HuH-7 (cell line): ENCODE data around the gene CYP2S1.
"Not testable (repeated sequence)": the region's sequence is repeated elsewhere in the genome, so short reads cannot be mapped to it uniquely, and the experiment has no call there.

Source experiments
- DNase-seq: peaks from one replicate; pipeline ENCODE4 v3.0.0; 2011; ENCODE audit warnings: low spot score

CYP2S1 gene

DNA sequence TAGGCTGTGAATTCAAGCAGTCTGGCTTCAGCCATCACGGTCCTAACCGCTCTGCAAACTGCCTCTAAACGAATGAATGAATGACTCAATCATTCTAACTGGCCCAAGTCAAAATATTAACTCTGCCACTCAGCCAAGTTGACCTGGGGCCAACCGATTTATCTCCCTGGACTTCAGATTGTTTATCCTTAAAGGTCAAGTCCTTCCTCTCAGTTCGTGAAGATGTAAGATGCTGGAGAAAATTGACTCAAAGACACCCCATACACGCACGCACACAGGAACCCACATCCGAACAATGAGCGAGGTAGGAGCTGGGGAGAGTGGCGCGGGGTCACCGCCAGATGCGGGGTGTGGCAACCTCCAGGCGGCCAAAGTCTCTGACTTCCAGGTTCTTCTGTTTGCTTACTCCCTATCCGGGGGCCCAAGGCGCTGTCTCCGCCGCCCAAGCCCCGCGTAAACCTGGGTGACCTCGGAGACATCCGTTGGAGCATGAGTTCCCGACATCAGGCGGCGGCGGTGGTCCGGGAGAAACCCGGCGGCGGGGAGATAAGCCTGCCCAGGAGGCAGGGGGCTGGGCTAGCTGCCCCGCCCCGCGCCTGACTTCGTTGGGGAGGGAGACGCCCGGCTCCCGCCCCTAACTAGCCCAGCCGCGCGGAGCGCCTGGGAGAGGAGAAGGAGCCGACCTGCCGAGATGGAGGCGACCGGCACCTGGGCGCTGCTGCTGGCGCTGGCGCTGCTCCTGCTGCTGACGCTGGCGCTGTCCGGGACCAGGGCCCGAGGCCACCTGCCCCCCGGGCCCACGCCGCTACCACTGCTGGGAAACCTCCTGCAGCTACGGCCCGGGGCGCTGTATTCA is at the start of gene CYP2S1:
CYP2S1 (plus strand) TSS at position 646 of the 856 bp plus-strand sequence; CDS start at position 692, 46 bp downstream.
- peak; percentile 56 for DNase-seq

- peak; percentile 75 for DNase-seq
Measured at GRCh38 chr19:41144403-41144802, 48.6 kb upstream of the CYP2S1 start.

- DNase-seq: no peak
Measured at GRCh38 chr19:41149831-41150230, 43.2 kb upstream of the CYP2S1 start.

DNA sequence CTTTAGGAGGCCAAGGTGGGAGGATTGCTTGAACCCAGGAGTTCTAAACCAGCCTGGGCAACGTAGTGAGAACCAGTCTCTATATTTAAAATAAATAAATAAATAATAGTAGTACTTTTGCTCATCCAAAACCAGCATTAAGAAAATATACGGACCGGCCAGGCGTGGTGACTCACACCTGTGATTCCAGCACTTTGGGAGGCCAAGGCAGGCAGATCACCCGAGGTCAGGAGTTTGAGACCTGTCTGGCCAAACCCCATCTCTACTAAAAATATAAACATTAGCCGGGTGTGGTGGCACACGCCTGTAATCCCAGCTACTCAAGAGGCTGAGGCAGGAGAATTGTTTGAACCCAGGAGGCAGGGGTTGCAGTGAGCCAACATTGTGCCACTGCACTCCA is 42.0 kb upstream of the CYP2S1 start:
- DNase-seq: not testable (repeated sequence)

- DNase-seq: no peak
Measured at GRCh38 chr19:41154060-41154459, 39.0 kb upstream of the CYP2S1 start.

DNA sequence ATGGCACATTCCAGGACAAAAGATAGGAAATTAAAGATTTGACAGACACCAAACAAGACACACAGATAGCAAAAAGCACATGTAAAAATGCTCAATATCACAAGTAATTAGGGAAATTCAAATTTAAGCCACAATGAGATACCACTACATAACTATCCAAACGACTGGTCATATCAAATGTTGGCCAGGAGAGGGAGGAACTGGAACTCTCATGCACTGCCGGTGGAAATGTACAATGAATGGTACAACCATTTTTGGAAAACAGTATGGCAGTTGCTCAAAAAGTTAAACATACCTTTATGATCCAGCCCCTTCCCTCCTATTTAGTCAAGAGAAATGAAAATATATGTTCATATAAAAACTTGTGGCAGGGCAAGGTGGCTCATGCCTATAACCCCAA is 36.8 kb upstream of the CYP2S1 start:
- DNase-seq: no peak

- no peak for DNase-seq
Measured at GRCh38 chr19:41159881-41160280, 33.1 kb upstream of the CYP2S1 start.

- DNase-seq: no peak
Measured at GRCh38 chr19:41161903-41162302, 31.1 kb upstream of the CYP2S1 start.

GRCh38 chr19:41166944-41167804 is 25.8 kb upstream of the CYP2S1 start:
- no peak for DNase-seq

DNA sequence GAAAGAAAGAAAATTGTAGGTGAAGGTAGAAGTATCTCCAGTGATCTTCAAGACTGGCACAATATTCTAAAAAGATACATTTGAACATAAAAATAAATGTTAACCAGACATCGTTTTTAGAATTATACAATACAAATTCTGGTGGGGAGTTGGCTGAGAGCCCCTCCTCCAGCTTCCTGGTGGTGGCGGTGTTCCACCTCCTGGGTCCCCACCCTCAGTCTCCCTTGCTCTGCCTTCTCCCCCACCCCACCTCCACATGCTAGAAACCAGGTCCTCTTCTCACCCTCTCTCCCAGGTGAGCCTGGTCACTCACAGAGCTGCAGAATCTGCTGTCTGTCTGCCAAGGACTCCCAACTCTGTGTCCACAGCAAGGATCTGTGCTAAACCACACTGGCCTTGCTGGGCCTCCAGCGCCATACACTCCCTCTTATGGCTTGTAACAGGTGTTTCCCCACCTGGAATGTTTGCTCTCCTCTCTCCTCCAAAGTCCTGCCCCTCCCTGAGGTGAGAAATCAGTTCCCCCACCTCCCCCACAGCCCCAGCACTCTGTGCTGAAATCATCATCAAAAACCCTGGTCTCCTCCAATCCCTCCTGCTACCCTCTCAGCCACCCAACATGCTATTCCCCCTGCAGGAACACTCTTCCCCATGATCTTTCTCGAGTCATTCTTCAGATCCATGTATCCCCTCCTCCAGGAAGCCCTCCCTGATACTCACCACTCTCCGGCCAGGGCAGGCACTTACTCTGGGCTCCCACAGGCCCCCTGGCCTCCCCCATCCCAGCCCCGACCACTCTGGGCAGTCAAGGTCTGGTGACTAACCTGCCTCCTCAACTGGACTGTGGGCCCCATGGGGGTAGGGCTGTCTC is 20.5 kb upstream of the CYP2S1 start:
- DNase-seq: no peak

- DNase-seq: no peak
Measured at GRCh38 chr19:41174297-41174928, 18.6 kb upstream of the CYP2S1 start.

DNA sequence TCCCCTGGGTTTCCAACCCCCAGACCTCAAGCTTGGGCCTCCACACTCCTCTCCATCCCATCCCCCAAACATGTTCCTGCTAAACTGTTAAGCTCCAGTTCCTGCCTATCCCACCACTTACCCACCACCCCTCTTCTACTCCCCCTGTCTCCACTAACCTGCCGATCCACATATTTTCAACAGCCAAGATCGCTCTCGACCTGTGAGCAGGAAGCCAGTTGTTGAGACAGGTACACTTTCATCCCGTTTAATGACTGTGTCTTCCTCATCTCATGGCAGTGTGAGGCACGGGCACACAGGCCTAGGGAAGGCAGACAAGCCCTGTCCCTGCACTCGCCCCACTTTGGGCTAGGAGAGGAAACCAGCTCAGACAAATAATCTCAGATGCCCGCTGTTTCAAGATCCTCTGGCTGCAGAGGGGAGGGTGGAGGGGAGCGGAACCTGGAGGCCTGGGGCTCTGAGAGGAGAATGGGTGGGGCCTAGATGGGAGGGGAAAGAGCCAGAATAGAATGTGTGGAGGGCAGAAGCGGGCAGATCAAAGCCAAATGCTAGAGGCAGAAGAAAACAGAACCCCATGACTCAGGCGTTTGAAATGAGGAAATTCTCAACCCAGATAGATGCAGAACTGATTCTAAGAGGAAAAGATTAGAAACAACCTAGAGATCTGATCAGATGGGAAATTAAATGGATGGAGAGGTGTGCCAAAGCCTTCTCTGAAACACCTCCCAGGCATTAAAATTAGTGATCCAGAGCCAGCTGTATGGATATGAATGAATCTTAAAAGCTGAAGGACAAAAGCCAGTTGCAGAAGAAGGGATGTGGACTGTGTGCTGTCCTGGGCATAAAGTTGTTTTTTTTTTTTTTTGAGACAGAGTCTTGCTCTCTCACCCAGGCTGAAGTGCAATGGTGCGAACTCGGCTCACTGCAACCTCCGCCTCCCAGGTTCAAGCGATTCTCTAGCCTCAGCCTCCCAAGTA is 16.9 kb upstream of the CYP2S1 start:
- DNase-seq: no peak

GRCh38 chr19:41180173-41180572 is 12.8 kb upstream of the CYP2S1 start:
- DNase-seq: not testable (repeated sequence)

- no peak for DNase-seq
Measured at GRCh38 chr19:41186971-41187883, 5.8 kb upstream of the CYP2S1 start.

DNA sequence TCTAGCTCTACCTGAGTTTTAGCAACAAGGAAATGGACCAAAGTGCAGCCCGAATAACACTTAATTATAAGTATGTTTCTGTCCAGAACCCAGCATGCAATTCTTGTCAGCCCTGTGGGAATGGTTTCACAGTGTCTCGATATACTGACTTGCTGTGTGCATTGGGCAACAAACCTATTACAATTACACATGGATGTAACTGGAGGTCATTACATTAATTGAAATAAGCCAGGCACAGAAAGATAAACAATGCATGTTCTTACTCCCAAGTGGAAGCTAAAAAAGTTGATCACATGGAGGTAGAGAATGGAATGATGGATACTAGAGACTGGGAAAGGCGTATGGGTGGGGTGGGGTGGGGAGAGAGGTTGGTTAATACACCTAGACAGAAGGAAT is 5.1 kb upstream of the CYP2S1 start:
- no peak for DNase-seq

- DNase-seq: no peak
Measured at GRCh38 chr19:41189425-41190065, 3.5 kb upstream of the CYP2S1 start.

- DNase-seq: no peak
Measured at GRCh38 chr19:41193430-41194156, 574 bp downstream of the CYP2S1 start.

- no peak for DNase-seq
Measured at GRCh38 chr19:41194157-41194552, 1.1 kb downstream of the CYP2S1 start.
